GM12892 (cell line): ENCODE results near the gene ANKRD29. TPM values are rescaled to one million over a fixed set of nuclear protein-coding genes. Genes with fewer than 3 reads are reported as not detected.
A peak's percentile ranks its signal among the peaks of the same experiment; 100 is the strongest.

ENCODE experiments used
- DNase-seq: peaks from one replicate; pipeline ENCODE4 v3.0.0; 2011; ENCODE audit not compliant: insufficient read length
- FAIRE-seq: peaks from 2 replicates; lab custom pipeline; 2011; peaks lifted over from hg19 to GRCh38; lab: Jason Lieb, UNC
- POLR2A ChIP-seq: IDR thresholded peaks from 2 replicates; pipeline ENCODE4 v1.6.1; 2011; ENCODE audit warnings: low read depth, low read length, control low read depth
- POLR2AphosphoS5 ChIP-seq: IDR thresholded peaks from 2 replicates; pipeline ENCODE4 v1.6.1; 2011; ENCODE audit warnings: low read depth, low read length, control low read depth
- TAF1 ChIP-seq: IDR thresholded peaks from 2 replicates; pipeline ENCODE4 v1.6.1; 2011; ENCODE audit warnings: low read depth, mild to moderate bottlenecking, control low read depth, low read length, borderline replicate concordance
- polyA plus RNA-seq: library from polyadenylated mRNA; unstranded; fragments of >200 nt; gene quantifications from one replicate; pipeline ENCODE4 v1.2.1, GENCODE V29; 2012; ENCODE audit warnings: missing spikeins, inconsistent platforms; ENCODE audit not compliant: missing spikeins

Gene ANKRD29
- 1.2 TPM for polyA plus RNA-seq

GRCh38 chr18:23662309-23663263 lies at the start of gene ANKRD29:
Gene ANKRD29 (minus strand): TSS chr18:23662911. CDS start chr18:23662730, 181 bp downstream.
- FAIRE-seq = no peak
- TF ChIP-seq POLR2AphosphoS5 = no peak
- TF ChIP-seq POLR2A = no peak
- peak; percentile 34 for DNase-seq

GRCh38 chr18:23712445-23712844 lies 49.7 kb upstream of the ANKRD29 start:
- DNase-seq = no peak
- no peak for FAIRE-seq
- no peak for TF ChIP-seq POLR2A
- TF ChIP-seq POLR2AphosphoS5 = no peak
- no peak for TF ChIP-seq TAF1

GRCh38 chr18:23711426-23711825 lies 48.7 kb upstream of the ANKRD29 start:
- FAIRE-seq (no peak), DNase-seq (no peak)
- TF ChIP-seq POLR2AphosphoS5 = no peak
- TF ChIP-seq TAF1 = no peak
- TF ChIP-seq POLR2A = no peak

- no peak for TF ChIP-seq TAF1
- no peak for TF ChIP-seq POLR2A
- TF ChIP-seq POLR2AphosphoS5 = no peak
- DNase-seq (no peak), FAIRE-seq (no peak)
Measured at GRCh38 chr18:23710946-23711345, 48.2 kb upstream of the ANKRD29 start.

GRCh38 chr18:23710068-23710527 lies 47.4 kb upstream of the ANKRD29 start:
- no peak for DNase-seq
- TF ChIP-seq POLR2AphosphoS5 = no peak
- no peak for FAIRE-seq

GRCh38 chr18:23706971-23707640 lies 44.4 kb upstream of the ANKRD29 start:
- FAIRE-seq (no peak), DNase-seq (no peak)
- TF ChIP-seq POLR2A (no peak), POLR2AphosphoS5 (no peak), TAF1 (no peak)

GRCh38 chr18:23704806-23705205 lies 42.1 kb upstream of the ANKRD29 start:
- FAIRE-seq = no peak
- TF ChIP-seq POLR2A (no peak), POLR2AphosphoS5 (no peak), TAF1 (no peak)
- no peak for DNase-seq

GRCh38 chr18:23703987-23704384 lies 41.3 kb upstream of the ANKRD29 start:
- no peak for FAIRE-seq
- no peak for TF ChIP-seq TAF1
- TF ChIP-seq POLR2AphosphoS5 = no peak
- TF ChIP-seq POLR2A = no peak
- DNase-seq = no peak

GRCh38 chr18:23703057-23703986 lies 40.6 kb upstream of the ANKRD29 start:
- DNase-seq (no peak), FAIRE-seq (peak; percentile 57)
- TF ChIP-seq POLR2AphosphoS5 (no peak), POLR2A (no peak), TAF1 (no peak)

GRCh38 chr18:23702606-23703005 lies 39.9 kb upstream of the ANKRD29 start:
- no peak for DNase-seq
- no peak for TF ChIP-seq POLR2AphosphoS5
- TF ChIP-seq TAF1 = no peak
- no peak for TF ChIP-seq POLR2A
- FAIRE-seq = no peak

GRCh38 chr18:23701544-23702064 lies 38.9 kb upstream of the ANKRD29 start:
- TF ChIP-seq POLR2A = no peak
- TF ChIP-seq TAF1 = no peak
- no peak for TF ChIP-seq POLR2AphosphoS5
- DNase-seq (no peak), FAIRE-seq (no peak)
